GM12878 (cell line): ENCODE data around the gene CCR7. TPM values are rescaled to one million over a fixed set of nuclear protein-coding genes. Genes with fewer than 3 reads are reported as not detected.

Experiments used
- CEBPB ChIP-seq, 2 experiments: fragments of 150-350 bp in 1 of 2; IDR thresholded peaks; 2 replicates each; pipeline ENCODE4 v1.6.1; 2012 to 2014; ENCODE audit warnings: low read depth in 2 of 2, low read length in 2 of 2, borderline replicate concordance in 1 of 2, inconsistent platforms in 1 of 2
- CEBPZ ChIP-seq: fragments of 150-350 bp; IDR thresholded peaks from 2 replicates; pipeline ENCODE4 v1.6.1; 2016; ENCODE audit warnings: low read depth, low read length
- CTCF ChIP-seq, 3 experiments: IDR thresholded peaks in 2 of 3; conservative IDR thresholded peaks in 1 of 3; 2 replicates each; pipeline ENCODE4 v1.5.1; 2011; ENCODE audit warnings: low read depth in 3 of 3, low read length in 3 of 3, mild to moderate bottlenecking in 3 of 3, control low read depth in 2 of 3, moderate library complexity in 2 of 3, inconsistent platforms in 1 of 3, mixed read lengths in 1 of 3; ENCODE audit not compliant: control insufficient read depth in 2 of 3, insufficient read depth in 1 of 3; ENCODE audit errors: extremely low read depth in 1 of 3
- EGR1 ChIP-seq, 2 experiments: IDR thresholded peaks; 1 replicate in 1 of 2; 2 replicates in 1 of 2; pipeline ENCODE4 v1.6.1; 2011 to 2012; ENCODE audit warnings: low read depth in 2 of 2, low read length in 2 of 2, borderline replicate concordance in 1 of 2, mild to moderate bottlenecking in 1 of 2, moderate library complexity in 1 of 2
- HSF1 ChIP-seq: fragments of 150-350 bp; IDR thresholded peaks from 2 replicates; pipeline ENCODE4 v1.6.1; 2014; ENCODE audit warnings: mild to moderate bottlenecking, low read depth, low read length
- NFYA ChIP-seq: IDR thresholded peaks from 2 replicates; pipeline ENCODE4 v1.6.1; 2011; ENCODE audit warnings: low read depth, mild to moderate bottlenecking, low read length, improper control_type of control experiment, borderline replicate concordance
- NKRF ChIP-seq: fragments of 450-650 bp; conservative IDR thresholded peaks from 2 replicates; pipeline ENCODE4 v1.6.1; 2017; ENCODE audit warnings: mild to moderate bottlenecking, moderate library complexity
- RAD21 ChIP-seq: IDR thresholded peaks from 2 replicates; pipeline ENCODE4 v1.6.1; 2011; ENCODE audit warnings: mild to moderate bottlenecking, low read depth, low read length, moderate library complexity; ENCODE audit not compliant: insufficient read depth
- RB1 ChIP-seq: fragments of 450-650 bp; formaldehyde crosslinking; IDR thresholded peaks from 2 replicates; pipeline ENCODE4 v1.6.1; 2017; ENCODE audit warnings: mild to moderate bottlenecking, borderline replicate concordance
- RELB ChIP-seq: fragments of 450-650 bp; IDR thresholded peaks from 2 replicates; pipeline ENCODE4 v1.6.1; 2017; ENCODE audit warnings: low read depth, mild to moderate bottlenecking, moderate library complexity
- STAT1 ChIP-seq: fragments of 450-650 bp; conservative IDR thresholded peaks from 2 replicates; pipeline ENCODE4 v1.6.1; 2014; ENCODE audit warnings: antibody characterized with exemption, mild to moderate bottlenecking
- TCF12 ChIP-seq: IDR thresholded peaks from 2 replicates; pipeline ENCODE4 v1.6.1; 2011; ENCODE audit warnings: low read depth, mild to moderate bottlenecking, low read length
- ZNF24 ChIP-seq: fragments of 450-650 bp; IDR thresholded peaks from 2 replicates; pipeline ENCODE4 v1.6.1; 2017; ENCODE audit warnings: antibody characterized with exemption, mild to moderate bottlenecking
- ZNF384 ChIP-seq: IDR thresholded peaks from 2 replicates; pipeline ENCODE4 v1.6.1; 2012; ENCODE audit warnings: low read depth, mild to moderate bottlenecking, low read length, improper control_type of control experiment, borderline replicate concordance
- polyA plus RNA-seq, 11 experiments: library from polyadenylated mRNA; depleted of rRNA in 4 of 11; unstranded in 6 of 11; stranded (reverse) in 5 of 11; fragments of >200 nt; fragmentation: Nextera tagmentation in 4 of 11; fragmentation: Illumina TruSeq in 1 of 11; extraction: Ambion mirVana in 4 of 11; extraction: Trizol in 1 of 11; gene quantifications; 1 replicate in 1 of 11; 2 replicates in 10 of 11; pipeline versions ENCODE4 v1.2.1 to v1.2.3, GENCODE V29; 2011 to 2016; ENCODE audit warnings: inconsistent platforms in 2 of 11, missing spikeins in 2 of 11, low read depth in 1 of 11
- total RNA-seq, 4 experiments: library from RNA; depleted of rRNA in 3 of 4; stranded (reverse); fragments of >200 nt in 3 of 4; fragmentation: Illumina TruSeq in 1 of 4; extraction: Trizol in 1 of 4; gene quantifications; 2 replicates each; pipeline versions ENCODE4 v1.2.1 to v1.2.3, GENCODE V29; 2013 to 2021

The CCR7 gene
- total and polyA plus RNA-seq, 10 of the 15 experiments (the other 5 are each of a cell fraction or from before 2014, with no cell fraction given), result 131 to 1,171 (median 260) TPM

- TF ChIP-seq HSF1 (no peak), RAD21 (no peak), CTCF (IDR thresholded peaks at IDR 0.05 in 2 of 3, conservative IDR thresholded peaks at IDR 0.05 in 1 of 3; ENCODE audit: control insufficient read depth in 2 of 3, extremely low read depth in 1 of 3, insufficient read depth in 1 of 3, low read depth in 3 of 3, low read length in 3 of 3) (no peak), EGR1 (IDR thresholded peaks at IDR 0.05; ENCODE audit: borderline replicate concordance in 1 of 2, low read depth in 2 of 2, low read length in 2 of 2) (no peak), NFYA (no peak), RB1 (no peak), CEBPB (IDR thresholded peaks at IDR 0.05; ENCODE audit: borderline replicate concordance in 1 of 2, low read depth in 2 of 2, low read length in 2 of 2) (no peak), CEBPZ (no peak), NKRF (no peak), ZNF24 (no peak), STAT1 (no peak), TCF12 (no peak), RELB (no peak; the same call in 1 of the 2 replicates), ZNF384 (no peak)
Observed at GRCh38 chr17:40562838-40563219, 2.4 kb downstream of the CCR7 start (continued).
